ENCODE measurements around the gene FAM107B. TPM values are rescaled to one million over a fixed set of nuclear protein-coding genes. Genes with fewer than 3 reads are reported as not detected.

FAM107B gene
- total RNA-seq, 6 experiments from 2014 or later: 18.7 to 43.8 (median 40.0) TPM

DNA sequence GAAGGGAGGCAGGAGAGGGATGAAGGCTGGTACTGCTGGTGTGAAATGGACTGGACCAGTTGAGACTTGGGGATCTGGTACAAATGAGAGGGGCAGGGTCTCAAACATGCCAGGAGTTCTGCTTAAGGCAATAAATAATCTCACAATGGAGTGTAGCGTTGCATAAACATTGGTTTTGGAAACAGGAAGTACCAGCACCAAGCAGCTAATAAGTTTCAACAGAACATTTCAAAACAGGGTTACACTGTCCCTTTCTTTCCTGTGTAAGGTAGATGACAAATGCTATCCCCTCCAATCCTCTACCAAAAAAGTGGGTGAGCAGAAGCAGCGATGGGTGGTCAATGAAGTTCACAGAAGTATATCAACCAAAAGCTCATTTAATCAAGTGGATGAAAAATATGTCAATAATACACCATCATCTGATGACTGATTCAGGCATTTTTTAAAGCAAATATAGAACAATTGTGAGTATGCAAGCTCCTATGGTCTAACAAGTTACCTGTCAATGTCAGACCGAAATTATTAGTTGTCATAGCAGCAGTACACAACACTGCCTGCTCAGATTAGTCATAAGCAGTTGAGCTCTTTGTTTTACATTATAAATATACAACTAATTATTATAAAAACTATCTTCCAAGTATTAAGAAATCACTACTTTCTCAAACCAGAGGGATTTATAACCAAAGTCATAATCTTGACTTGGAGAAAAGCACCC is 220.0 kb downstream of the FAM107B start:
- H3K9me3 Mint-ChIP-seq: no peaks in the 10 kb centered on the region
- peak overlapping the region; percentile 47 for H3K27ac Mint-ChIP-seq
- peaks cover 37% of the 10 kb centered on the region for H3K4me1 Mint-ChIP-seq (ENCODE audit: low read depth)
- H3K36me3 Mint-ChIP-seq (ENCODE audit: low read depth): no peaks in the 10 kb centered on the region; the same call in 1 of the 2 replicates
- H3K27me3 Mint-ChIP-seq (ENCODE audit: insufficient read depth): no peaks in the 10 kb centered on the region
- DNase-seq: no peak
- no peak overlapping the region for H3K4me3 Mint-ChIP-seq
- TF ChIP-seq, protein P1, sequence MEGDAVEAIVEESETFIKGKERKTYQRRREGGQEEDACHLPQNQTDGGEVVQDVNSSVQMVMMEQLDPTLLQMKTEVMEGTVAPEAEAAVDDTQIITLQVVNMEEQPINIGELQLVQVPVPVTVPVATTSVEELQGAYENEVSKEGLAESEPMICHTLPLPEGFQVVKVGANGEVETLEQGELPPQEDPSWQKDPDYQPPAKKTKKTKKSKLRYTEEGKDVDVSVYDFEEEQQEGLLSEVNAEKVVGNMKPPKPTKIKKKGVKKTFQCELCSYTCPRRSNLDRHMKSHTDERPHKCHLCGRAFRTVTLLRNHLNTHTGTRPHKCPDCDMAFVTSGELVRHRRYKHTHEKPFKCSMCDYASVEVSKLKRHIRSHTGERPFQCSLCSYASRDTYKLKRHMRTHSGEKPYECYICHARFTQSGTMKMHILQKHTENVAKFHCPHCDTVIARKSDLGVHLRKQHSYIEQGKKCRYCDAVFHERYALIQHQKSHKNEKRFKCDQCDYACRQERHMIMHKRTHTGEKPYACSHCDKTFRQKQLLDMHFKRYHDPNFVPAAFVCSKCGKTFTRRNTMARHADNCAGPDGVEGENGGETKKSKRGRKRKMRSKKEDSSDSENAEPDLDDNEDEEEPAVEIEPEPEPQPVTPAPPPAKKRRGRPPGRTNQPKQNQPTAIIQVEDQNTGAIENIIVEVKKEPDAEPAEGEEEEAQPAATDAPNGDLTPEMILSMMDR (IDR thresholded peaks at IDR 0.05): no peak

DNA sequence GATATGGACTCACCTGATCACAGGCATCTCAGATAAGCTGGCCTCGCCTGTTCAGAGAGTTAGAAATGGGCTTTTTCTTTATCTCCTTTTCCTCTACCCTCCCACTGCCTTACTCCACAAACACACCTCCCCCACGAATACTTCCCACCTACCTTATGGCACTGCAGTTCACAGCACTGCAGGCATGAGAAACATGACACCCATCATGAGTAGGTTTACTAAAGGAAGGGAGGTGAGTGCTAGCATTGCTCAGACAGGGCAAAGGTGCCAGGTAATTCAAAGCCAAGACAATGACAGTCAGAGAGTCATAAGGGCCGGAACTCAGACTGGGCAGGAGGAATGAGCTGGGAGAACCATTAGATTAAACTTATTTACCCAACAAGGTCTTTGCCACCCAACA is 220.6 kb downstream of the FAM107B start:
- H3K4me3 Mint-ChIP-seq: no peak overlapping the region
- DNase-seq: no peak

DNA sequence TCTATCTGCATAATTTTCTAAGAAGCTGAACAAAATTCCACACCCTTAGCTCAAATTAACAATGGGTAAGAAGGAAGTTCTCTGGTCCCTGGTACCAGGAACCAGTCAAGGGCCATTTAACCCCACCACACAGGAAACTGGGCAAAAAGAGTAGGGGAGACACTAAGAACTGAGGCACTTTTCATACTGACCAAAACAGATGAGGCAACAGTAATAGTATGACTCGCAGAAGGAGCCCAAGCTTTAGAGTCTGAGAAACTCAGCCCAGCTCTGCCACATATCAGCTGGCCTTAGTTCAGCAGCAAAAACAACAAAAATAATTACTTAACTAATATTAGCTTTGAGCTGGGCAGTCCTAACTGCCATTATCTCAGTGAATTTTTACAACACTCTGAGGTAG is 221.2 kb downstream of the FAM107B start:
- peaks cover 36% of the 10 kb centered on the region for H3K4me1 Mint-ChIP-seq (ENCODE audit: low read depth)
- H3K36me3 Mint-ChIP-seq (ENCODE audit: low read depth): no peaks in the 10 kb centered on the region; the same call in 1 of the 2 replicates
- no peaks in the 10 kb centered on the region for H3K9me3 Mint-ChIP-seq
- H3K4me3 Mint-ChIP-seq: no peak overlapping the region; the same call in 1 of the 2 replicates
- peak overlapping the region; percentile 65 for H3K27ac Mint-ChIP-seq
- peak; percentile 72 for DNase-seq
- no peaks in the 10 kb centered on the region for H3K27me3 Mint-ChIP-seq (ENCODE audit: insufficient read depth)
- TF ChIP-seq, protein P1 (IDR thresholded peaks at IDR 0.05): no peak

More for the DNA sequence above, 220.6 kb downstream of the FAM107B start:
- Mint-ChIP-seq H3K27me3 (ENCODE audit: insufficient read depth) (no peaks in the 10 kb centered on the region), H3K36me3 (ENCODE audit: low read depth) (no peaks in the 10 kb centered on the region; the same call in 1 of the 2 replicates), H3K27ac (peak overlapping the region; percentile 47), H3K9me3 (no peaks in the 10 kb centered on the region), H3K4me1 (ENCODE audit: low read depth) (peaks cover 36% of the 10 kb centered on the region)
- TF ChIP-seq, protein P1 (IDR thresholded peaks at IDR 0.05): no peak

DNA sequence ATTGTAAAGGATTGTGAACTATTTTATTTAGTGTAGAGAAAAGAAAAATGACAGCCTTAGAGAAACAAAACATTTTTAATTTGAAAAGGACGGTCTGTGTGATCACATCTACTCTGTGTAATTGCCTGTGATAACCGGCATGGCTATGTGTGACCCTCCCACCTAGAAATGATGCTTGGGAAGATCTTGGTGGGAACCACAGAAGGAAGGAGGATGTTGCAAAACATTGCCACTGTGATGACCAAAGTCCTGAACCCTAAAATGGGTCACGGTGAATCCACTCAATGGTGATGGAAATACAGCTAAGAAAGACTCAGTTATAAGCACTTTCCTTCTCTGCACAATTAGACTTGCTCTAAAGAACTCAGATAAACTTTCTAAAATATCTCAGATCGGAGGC is 222.7 kb downstream of the FAM107B start:
- Mint-ChIP-seq H3K36me3 (ENCODE audit: low read depth) (no peaks in the 10 kb centered on the region; the same call in 1 of the 2 replicates), H3K27me3 (ENCODE audit: insufficient read depth) (no peaks in the 10 kb centered on the region), H3K9me3 (no peaks in the 10 kb centered on the region), H3K27ac (no peak overlapping the region), H3K4me3 (no peak overlapping the region), H3K4me1 (ENCODE audit: low read depth) (peaks cover 37% of the 10 kb centered on the region)
- TF ChIP-seq, protein P1 (IDR thresholded peaks at IDR 0.05): no peak
- DNase-seq: no peak

DNA sequence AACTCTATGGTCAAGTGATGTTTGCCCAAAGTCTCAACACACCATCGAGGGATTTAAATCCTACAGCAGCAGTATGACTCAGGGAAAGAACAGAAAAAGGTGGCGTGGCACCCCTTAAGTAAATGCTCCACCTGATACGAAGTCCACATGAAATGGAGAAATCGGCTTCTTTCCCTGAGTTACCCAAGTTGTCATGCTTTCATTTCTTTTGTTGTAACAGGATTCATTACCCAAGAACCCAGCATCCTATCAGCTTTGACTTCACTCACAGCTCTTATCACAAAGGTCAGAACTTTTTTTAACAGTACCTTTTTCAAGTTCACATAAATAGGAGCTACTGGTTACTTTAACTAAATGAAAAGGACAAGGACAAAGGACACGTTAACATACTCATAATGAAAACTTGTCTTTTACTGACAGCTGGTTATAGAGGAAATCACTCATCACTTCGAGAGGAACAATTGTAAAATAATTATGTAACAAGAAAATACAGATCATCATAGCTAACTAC is 224.2 kb downstream of the FAM107B start:
- Mint-ChIP-seq H3K4me3 (no peak overlapping the region), H3K36me3 (ENCODE audit: low read depth) (no peaks in the 10 kb centered on the region; the same call in 1 of the 2 replicates), H3K9me3 (no peaks in the 10 kb centered on the region), H3K4me1 (ENCODE audit: low read depth) (peaks cover 45% of the 10 kb centered on the region), H3K27me3 (ENCODE audit: insufficient read depth) (no peaks in the 10 kb centered on the region), H3K27ac (no peak overlapping the region)
- DNase-seq: no peak
- TF ChIP-seq, protein P1 (IDR thresholded peaks at IDR 0.05): no peak
